ENCODE data around the gene SLC25A25. TPM values are rescaled to one million over a fixed set of nuclear protein-coding genes. Genes with fewer than 3 reads are reported as not detected.
"Not testable (repeated sequence)": the region's sequence is repeated elsewhere in the genome, so short reads cannot be mapped to it uniquely, and the experiment has no call there.

SLC25A25 gene
- total RNA-seq, 2 experiments from 2014 or later: 21.2 to 21.8 TPM

DNA sequence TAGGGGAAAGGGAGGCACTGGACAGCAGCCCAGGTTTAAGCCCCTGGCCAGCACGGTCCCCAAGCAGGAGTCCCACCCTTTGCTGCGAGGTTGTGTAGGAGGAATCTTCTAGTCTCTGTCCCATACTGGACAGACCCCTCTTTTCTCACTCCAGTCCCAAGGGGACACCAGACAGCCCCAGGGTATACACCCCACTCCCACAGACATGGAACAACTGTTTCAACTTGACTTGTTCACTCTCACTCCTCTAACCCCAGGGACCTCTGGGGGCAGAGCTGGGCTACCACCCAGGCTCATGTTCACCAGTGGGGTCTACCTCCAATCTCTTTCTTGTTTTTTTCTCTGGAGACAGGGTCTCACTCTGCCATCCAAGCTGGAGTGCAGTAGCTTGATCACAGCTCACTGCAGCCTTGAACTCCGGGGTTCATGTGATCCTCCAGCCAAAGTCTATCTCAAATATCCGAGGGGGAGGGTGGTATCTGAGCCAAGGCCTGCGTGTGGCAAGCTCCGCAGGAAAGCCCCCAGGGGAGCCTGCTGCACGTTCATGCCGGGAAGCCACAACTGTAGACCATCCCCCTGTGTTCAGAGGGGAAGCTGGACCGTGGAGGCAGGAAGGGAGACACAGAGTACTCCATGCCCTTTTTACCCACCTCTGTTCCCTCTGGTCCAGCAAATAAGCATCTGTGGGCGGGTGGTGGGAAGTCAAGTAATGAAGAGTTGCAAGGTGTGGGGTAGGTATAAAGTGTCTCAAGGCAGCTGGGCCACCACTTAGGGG is 57.7 kb downstream of the SLC25A25 start:
- DNase-seq (no peak), ATAC-seq (ENCODE audit: low read depth) (no peak)
- H3K27me3 Mint-ChIP-seq: no peaks in the 10 kb centered on the region

DNA sequence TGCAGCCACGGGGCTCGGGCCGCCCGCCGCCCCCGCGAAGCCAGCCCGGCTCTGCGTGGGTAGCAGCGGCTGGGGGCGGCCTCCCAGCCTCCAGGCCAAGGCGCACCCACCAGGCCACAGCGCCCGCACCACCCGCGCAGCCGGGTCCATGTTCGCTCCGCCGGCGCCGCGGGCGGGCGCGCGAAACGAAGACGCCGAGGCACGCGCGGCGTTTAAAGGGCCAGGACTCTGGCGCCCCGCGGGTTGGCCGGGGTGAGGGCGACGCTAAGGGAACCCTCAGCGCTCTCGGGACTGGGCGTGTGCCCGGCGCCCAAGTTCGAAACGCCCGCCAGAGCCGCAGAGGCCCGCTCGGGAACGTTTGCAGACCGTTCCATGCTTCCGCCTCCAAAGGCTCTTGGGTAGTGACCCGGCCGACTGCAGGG is 59.5 kb downstream of the SLC25A25 start, which contains the start of gene PTGES2:
Gene PTGES2 (minus strand): TSS at position 162 of the 422 bp plus-strand sequence. CDS start 12 bp downstream, at position 150.
- H3K27ac Mint-ChIP-seq: peak within 1 kb of the TSS; percentile 95

More for the DNA sequence above, 57.7 kb downstream of the SLC25A25 start:
- peaks cover 23% of the 10 kb centered on the region for H3K4me1 Mint-ChIP-seq
- no peaks in the 10 kb centered on the region for H3K9me3 Mint-ChIP-seq
- H3K36me3 Mint-ChIP-seq: peaks cover 4% of the 10 kb centered on the region
- H3K27ac Mint-ChIP-seq: peak overlapping the region; percentile 73
- H3K4me3 Mint-ChIP-seq: peak overlapping the region; percentile 82
- POLR2A ChIA-PET: interaction anchor here (0.7 to 1.2 kb wide), 3 partner anchors 34 to 65 kb away, joined by 3 read pairs; no protein-coding TSS in a partner anchor

GRCh38 chr9:128127990-128128835 is 60.2 kb downstream of the SLC25A25 start:
- H3K36me3 Mint-ChIP-seq: peaks cover 4% of the 10 kb centered on the region
- DNase-seq (peak; percentile 96), ATAC-seq (ENCODE audit: low read depth) (peak; percentile 80)
- peak overlapping the region; percentile 96 for H3K4me3 Mint-ChIP-seq
- no peaks in the 10 kb centered on the region for H3K9me3 Mint-ChIP-seq
- peak overlapping the region; percentile 95 for H3K27ac Mint-ChIP-seq
- POLR2A ChIA-PET: interaction anchor here (0.9 to 1.2 kb wide), 8 partner anchors 10 to 242 kb away, joined by 3 to 7 read pairs (median 3); partner anchors contain the start of gene BBLN
- H3K27me3 Mint-ChIP-seq: peaks cover 18% of the 10 kb centered on the region
- peaks cover 28% of the 10 kb centered on the region for H3K4me1 Mint-ChIP-seq

More for the DNA sequence above, 59.5 kb downstream of the SLC25A25 start, which contains the start of gene PTGES2:
- peak; percentile 92 for DNase-seq
- H3K27me3 Mint-ChIP-seq: peaks cover 12% of the 10 kb centered on the region
- peak within 1 kb of the TSS; percentile 96 for H3K4me3 Mint-ChIP-seq
- peaks cover 23% of the 10 kb centered on the region for H3K4me1 Mint-ChIP-seq
- no peaks in the 10 kb centered on the region for H3K9me3 Mint-ChIP-seq
- ATAC-seq (ENCODE audit: low read depth): peak; percentile 69
- POLR2A ChIA-PET: interaction anchor here (0.6 to 1.1 kb wide), 3 partner anchors 10 to 165 kb away, joined by 3 to 7 read pairs (median 3); no protein-coding TSS in a partner anchor
- peaks cover 4% of the 10 kb centered on the region for H3K36me3 Mint-ChIP-seq

DNA sequence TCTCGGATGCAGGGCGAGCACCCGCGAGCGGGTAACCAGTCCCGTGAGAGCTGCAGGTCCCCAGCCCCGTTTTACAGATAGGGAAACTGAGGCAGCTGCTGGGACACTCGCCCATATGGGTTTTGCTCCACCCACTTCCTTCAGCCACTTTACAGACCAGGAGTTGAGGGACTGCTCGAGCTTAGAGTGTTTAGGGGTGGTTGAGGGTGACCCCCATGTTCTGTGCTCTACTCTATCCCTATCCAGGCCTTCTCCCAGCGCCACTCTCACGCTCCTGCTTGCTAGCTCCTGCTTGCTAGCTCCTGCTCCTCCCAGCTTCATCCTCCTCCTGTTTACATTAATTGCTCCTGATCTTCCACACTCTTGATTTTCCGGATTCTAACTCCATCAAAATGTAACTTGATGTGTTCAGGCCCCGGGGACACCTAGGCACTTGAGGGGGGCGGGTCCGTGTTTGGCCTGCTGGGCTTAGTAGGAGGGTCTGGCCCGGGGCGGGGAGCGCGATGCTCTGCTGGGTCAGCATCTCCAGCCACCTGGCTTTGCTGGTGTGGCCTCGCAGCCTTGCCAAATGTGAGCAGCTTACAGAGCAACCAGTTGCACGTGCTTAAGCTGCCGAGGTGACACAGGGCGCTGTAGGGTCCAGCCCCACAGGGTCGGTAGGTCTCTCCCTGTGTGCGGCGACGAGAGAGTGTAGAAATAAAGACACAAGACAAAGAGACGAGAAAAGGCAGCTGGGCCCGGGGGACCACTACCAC is 61.0 kb downstream of the SLC25A25 start:
- Mint-ChIP-seq H3K27ac (peak overlapping the region; percentile 95), H3K36me3 (no peaks in the 10 kb centered on the region), H3K27me3 (peaks cover 25% of the 10 kb centered on the region), H3K9me3 (no peaks in the 10 kb centered on the region), H3K4me1 (peaks cover 30% of the 10 kb centered on the region), H3K4me3 (peak overlapping the region; percentile 96)
- ATAC-seq (ENCODE audit: low read depth) (no peak), DNase-seq (no peak)
- POLR2A ChIA-PET: interaction anchor here (0.9 to 1.2 kb wide), 7 partner anchors 11 to 242 kb away, joined by 3 to 7 read pairs (median 3); partner anchors contain the start of gene BBLN

DNA sequence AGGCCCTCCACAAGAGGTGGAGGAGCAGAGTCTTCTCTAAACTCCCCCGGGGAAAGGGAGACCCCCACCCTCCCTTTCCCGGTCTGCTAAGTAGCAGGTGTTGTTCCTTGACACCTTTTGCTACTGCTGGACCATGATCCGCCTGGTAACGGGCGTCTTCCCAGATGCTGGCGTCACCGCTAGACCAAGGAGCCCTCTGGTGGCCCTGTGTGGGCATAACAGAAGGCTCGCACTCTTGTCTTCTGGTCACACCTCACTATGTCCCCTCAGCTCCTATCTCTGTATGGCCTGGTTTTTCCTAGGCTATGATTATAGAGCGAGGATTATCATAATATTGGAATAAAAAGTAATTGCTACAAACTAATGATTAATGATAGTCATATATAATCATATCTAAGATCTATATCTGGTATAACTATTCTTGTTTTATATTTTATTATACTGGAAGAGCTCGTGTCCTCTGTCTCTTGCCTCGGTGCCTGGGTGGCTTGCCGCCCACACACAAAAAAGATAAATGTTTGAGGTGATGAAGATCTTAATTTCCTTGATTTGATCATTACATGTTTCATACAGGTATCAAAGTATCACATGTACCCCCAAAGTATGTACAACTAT is 62.1 kb downstream of the SLC25A25 start:
- Mint-ChIP-seq H3K27me3 (peaks cover 34% of the 10 kb centered on the region), H3K4me3 (peak overlapping the region; percentile 58), H3K4me1 (peaks cover 26% of the 10 kb centered on the region)
- ATAC-seq (ENCODE audit: low read depth); H3K27ac Mint-ChIP-seq; H3K36me3 Mint-ChIP-seq; H3K9me3 Mint-ChIP-seq; POLR2A ChIA-PET: not testable (repeated sequence)
- DNase-seq: peak; percentile 58

DNA sequence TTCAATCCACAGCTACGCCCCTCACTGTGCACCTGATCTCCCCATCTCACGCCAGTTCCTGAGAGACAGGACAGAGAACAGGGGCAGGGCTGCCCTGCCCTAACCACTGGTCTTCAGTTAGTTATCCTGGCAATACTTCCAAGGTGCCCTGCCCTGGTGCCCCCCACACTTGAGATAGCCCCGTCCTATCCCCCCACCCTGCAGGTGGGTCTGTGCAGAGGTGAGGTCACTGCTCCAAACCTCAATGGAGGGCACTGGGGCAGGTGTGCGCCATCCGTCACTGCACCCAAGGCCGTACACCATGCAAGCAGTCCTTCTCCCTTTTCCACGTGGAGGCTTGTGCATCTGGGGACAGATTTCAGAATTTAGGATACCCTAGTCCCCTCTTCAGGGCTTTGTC is 62.6 kb downstream of the SLC25A25 start:
- H3K27ac Mint-ChIP-seq; ATAC-seq (ENCODE audit: low read depth); H3K36me3 Mint-ChIP-seq; H3K4me3 Mint-ChIP-seq; DNase-seq; POLR2A ChIA-PET; H3K9me3 Mint-ChIP-seq: not testable (repeated sequence)
- peaks cover 36% of the 10 kb centered on the region for H3K27me3 Mint-ChIP-seq
- H3K4me1 Mint-ChIP-seq: peaks cover 23% of the 10 kb centered on the region

DNA sequence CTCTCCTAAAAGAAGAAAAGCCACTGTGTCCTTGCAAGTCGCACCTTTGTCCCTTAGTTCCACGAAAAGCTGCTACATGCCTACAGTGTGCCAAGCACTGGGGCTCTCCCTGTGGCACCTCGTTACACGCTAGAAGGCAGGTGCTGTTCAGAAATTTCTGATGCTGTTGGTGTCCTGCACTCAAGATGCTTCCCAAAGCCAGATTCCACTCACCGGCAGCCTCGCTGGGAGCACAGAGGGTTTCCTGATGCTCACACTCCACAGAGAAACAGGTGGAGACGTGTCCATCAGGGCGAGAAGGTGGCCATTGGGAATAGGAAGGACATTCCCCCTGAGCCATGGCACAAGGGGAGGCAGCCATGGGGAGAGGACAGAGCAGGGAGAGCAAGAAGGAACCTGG is 63.3 kb downstream of the SLC25A25 start:
- Mint-ChIP-seq H3K4me1 (peaks cover 19% of the 10 kb centered on the region), H3K27me3 (peaks cover 38% of the 10 kb centered on the region)
- DNase-seq; H3K9me3 Mint-ChIP-seq; H3K36me3 Mint-ChIP-seq; H3K4me3 Mint-ChIP-seq; POLR2A ChIA-PET; ATAC-seq (ENCODE audit: low read depth); H3K27ac Mint-ChIP-seq: not testable (repeated sequence)

GRCh38 chr9:128132139-128132538 is 64.1 kb downstream of the SLC25A25 start:
- H3K27ac Mint-ChIP-seq; H3K9me3 Mint-ChIP-seq; ATAC-seq (ENCODE audit: low read depth); POLR2A ChIA-PET; H3K4me3 Mint-ChIP-seq; DNase-seq; H3K36me3 Mint-ChIP-seq: not testable (repeated sequence)
- H3K4me1 Mint-ChIP-seq: peaks cover 18% of the 10 kb centered on the region
- H3K27me3 Mint-ChIP-seq: peaks cover 38% of the 10 kb centered on the region

DNA sequence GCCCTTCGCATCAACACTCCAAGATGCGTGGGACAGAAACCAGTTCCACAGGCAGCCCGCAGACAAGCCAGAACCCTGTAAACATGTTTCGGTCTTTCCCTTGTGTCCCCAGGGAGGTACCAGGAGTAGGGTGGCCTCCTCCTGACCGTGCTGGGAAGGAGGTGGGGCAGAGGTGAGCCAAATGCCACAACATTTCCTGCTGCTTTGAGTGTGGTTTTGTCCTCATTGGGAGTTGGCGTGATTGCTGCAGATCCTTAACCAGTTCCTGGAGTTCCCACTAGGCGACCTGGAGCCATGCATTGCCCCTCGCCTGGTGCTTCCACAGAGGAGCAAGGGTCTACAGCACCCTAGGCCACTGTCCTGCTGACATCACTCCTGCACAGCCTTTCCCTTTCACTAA is 67.5 kb downstream of the SLC25A25 start:
- H3K4me3 Mint-ChIP-seq; H3K36me3 Mint-ChIP-seq; DNase-seq; H3K9me3 Mint-ChIP-seq; ATAC-seq (ENCODE audit: low read depth); POLR2A ChIA-PET; H3K27ac Mint-ChIP-seq: not testable (repeated sequence)
- peaks cover 38% of the 10 kb centered on the region for H3K27me3 Mint-ChIP-seq
- peaks cover 11% of the 10 kb centered on the region for H3K4me1 Mint-ChIP-seq

DNA sequence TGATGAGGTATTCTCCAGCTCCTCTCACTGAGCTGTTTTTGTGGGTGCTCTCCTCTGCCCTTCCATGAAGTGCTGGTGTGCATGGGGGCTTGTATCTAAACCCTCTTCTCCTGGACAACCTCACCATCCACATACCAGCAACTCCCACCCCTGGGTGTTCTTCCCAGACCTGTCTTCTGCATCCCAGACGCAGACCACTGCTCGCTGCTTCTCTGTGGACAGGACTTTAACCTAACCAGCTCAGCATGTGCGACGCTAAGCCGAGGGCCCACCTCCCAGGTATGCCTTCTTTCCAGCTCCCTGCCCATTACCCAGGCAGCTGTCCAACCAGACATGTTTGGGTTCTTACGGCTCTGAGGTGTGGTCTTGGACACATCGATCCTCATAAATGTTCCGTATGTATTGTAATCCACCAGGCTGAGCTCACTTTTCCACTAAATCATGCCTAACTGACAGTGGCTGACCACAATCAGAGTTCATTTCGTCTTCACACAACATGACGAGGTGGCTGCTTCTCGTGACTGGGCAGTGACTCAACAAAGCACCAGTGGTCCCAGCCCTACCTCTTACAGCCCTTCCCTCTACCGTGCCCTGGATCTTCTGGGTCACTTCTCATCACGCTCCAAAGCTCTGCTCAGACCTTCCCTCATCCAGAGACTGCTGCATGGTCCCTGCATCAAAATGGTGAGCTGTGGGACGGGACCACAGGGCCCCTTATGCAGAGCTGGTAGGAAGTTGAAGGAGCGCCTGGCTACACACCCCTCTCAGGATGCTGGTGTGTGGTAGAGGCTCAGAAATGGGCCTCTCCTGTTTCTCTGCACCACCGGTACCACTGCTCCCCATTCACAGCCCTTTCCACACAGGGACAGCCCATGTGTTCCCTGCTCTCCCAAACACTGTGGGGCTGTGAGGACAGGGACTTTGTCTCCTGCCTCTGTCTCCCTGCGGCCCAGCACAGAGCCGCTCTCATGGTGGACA is 69.1 kb downstream of the SLC25A25 start:
- no peak overlapping the region for H3K27ac Mint-ChIP-seq
- peaks cover 2% of the 10 kb centered on the region for H3K36me3 Mint-ChIP-seq
- ATAC-seq (ENCODE audit: low read depth): no peak
- H3K4me3 Mint-ChIP-seq: no peak overlapping the region
- H3K27me3 Mint-ChIP-seq: peaks cover 28% of the 10 kb centered on the region
- peaks cover 1% of the 10 kb centered on the region for H3K9me3 Mint-ChIP-seq
- no peak for DNase-seq
- H3K4me1 Mint-ChIP-seq: peaks cover 15% of the 10 kb centered on the region
- POLR2A ChIA-PET: interaction anchor here (0.6 to 1.6 kb wide), 3 partner anchors 32 to 1458 kb away, joined by 3 to 6 read pairs (median 4); no protein-coding TSS in a partner anchor

DNA sequence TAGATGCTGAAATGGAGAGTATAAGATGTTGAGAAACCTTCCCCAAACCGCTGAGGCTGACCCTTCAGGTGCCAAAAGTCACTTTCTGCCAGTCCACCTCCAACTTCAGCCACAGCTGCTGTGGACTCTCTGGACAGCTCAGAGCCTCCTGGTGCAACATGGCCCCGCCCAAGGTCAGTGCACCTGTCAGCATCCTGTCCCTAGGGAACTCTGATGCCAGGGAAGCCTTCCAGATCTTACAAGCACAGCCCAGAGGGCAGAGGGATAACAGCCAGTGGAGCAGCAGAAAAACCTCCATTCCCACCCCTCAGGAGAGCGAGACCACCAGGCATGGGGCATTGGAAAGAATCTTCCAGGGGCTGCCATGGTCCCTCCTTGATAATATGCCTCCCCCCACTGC is 70.0 kb downstream of the SLC25A25 start:
- Mint-ChIP-seq H3K27ac (no peak overlapping the region), H3K36me3 (peaks cover 2% of the 10 kb centered on the region), H3K9me3 (peaks cover 1% of the 10 kb centered on the region), H3K4me1 (peaks cover 14% of the 10 kb centered on the region), H3K27me3 (peaks cover 23% of the 10 kb centered on the region), H3K4me3 (no peak overlapping the region)
- DNase-seq (no peak), ATAC-seq (ENCODE audit: low read depth) (no peak)
- POLR2A ChIA-PET: interaction anchor here (1.6 kb wide), 1 partner anchor 55 kb away, joined by 4 read pairs; no protein-coding TSS in a partner anchor
